Measurements from ENCODE around the gene SLC13A4.
"Not testable (repeated sequence)": the region's sequence is repeated elsewhere in the genome, so short reads cannot be mapped to it uniquely, and the experiment has no call there.

DNA sequence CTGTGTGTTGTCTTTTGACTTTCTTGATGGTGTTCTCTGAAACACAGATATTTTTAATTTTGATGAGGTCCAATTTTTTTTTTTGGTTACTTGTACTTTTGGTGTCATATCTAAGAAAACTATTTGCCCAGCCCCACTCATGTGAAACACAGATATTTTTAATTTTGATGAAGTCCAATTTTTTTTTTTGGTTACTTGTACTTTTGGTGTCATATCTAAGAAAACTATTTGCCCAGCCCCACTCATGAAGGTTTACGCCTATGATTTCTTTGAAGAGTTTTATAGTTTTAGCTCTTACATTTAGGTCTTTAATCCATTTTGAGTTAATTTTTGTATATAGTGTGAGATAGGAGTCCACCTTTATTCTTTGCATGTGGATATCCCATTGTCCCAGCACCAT, 60.4 kb downstream of the SLC13A4 start:
- TF ChIP-seq, protein P1, sequence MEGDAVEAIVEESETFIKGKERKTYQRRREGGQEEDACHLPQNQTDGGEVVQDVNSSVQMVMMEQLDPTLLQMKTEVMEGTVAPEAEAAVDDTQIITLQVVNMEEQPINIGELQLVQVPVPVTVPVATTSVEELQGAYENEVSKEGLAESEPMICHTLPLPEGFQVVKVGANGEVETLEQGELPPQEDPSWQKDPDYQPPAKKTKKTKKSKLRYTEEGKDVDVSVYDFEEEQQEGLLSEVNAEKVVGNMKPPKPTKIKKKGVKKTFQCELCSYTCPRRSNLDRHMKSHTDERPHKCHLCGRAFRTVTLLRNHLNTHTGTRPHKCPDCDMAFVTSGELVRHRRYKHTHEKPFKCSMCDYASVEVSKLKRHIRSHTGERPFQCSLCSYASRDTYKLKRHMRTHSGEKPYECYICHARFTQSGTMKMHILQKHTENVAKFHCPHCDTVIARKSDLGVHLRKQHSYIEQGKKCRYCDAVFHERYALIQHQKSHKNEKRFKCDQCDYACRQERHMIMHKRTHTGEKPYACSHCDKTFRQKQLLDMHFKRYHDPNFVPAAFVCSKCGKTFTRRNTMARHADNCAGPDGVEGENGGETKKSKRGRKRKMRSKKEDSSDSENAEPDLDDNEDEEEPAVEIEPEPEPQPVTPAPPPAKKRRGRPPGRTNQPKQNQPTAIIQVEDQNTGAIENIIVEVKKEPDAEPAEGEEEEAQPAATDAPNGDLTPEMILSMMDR (conservative IDR thresholded peaks at IDR 0.05; ENCODE audit: low read depth, low read length): not testable (repeated sequence)
- not testable (repeated sequence) for TF ChIP-seq RCOR1 (IDR thresholded peaks at IDR 0.05; ENCODE audit: insufficient replicate concordance, low read length); RAD21 (IDR thresholded peaks at IDR 0.05; ENCODE audit: low read length); POLR2A (IDR thresholded peaks at IDR 0.05; ENCODE audit: low read depth, low read length); SMC3 (IDR thresholded peaks at IDR 0.05; ENCODE audit: low read depth, low read length)
- TF ChIP-seq, protein P2, sequence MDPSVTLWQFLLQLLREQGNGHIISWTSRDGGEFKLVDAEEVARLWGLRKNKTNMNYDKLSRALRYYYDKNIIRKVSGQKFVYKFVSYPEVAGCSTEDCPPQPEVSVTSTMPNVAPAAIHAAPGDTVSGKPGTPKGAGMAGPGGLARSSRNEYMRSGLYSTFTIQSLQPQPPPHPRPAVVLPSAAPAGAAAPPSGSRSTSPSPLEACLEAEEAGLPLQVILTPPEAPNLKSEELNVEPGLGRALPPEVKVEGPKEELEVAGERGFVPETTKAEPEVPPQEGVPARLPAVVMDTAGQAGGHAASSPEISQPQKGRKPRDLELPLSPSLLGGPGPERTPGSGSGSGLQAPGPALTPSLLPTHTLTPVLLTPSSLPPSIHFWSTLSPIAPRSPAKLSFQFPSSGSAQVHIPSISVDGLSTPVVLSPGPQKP (IDR thresholded peaks at IDR 0.05; ENCODE audit: borderline replicate concordance, low read depth, low read length): not testable (repeated sequence)

Data from IMR-90 (cell line).